ENCODE results near the gene PFDN4. TPM values are rescaled to one million over a fixed set of nuclear protein-coding genes. Genes with fewer than 3 reads are reported as not detected.

The PFDN4 gene
- polyA plus RNA-seq, 3 donors = 69.8 to 75.0 (median 73.9) TPM

DNA sequence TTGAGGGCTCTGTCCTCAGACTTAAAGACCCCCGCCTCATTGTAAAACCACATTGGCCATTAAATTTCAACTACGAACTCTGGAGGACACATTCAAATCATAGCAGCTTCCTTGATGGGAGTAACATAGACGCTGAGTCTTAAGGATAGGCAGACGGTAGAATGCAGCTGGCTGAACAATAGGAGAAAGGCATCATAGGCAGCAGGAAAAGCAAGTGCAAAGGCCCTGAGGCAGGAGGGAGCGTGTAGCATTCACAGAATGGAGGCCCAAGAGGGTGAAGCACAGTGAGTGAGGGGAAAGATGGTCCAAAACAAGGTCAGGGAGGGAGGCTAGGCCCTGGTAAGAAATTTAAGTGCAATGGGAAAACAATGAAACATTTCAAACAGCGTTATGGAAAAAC, 8.6 kb upstream of the PFDN4 start:
- no peak for DNase-seq (ENCODE audit: low read depth in 3 of 3, low spot score in 2 of 3)

DNA sequence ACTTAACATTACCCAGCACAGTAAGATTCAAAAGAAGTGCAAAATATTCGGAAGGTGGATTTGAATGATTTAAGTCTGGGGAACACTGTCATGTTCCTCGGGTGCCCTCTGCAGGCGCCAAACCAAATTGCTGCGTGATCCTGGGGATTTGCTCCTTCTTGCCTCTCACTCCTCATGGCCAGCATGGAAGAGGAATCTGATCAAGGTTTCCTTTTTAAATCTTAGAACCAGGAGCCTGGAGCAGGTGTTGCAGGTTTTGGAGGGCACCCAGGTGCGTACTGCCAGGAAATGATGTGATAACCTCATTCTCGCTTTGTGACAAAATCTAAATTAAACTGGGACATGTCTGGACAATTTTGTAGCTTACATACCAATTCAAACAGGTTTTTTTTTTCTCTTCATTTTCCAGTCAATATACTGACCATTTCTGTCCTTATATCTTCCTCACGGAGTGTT, 8.1 kb upstream of the PFDN4 start:
- peak; percentile 45 to 49 (median 48) for DNase-seq (ENCODE audit: low read depth in 3 of 3, low spot score in 2 of 3)

DNA sequence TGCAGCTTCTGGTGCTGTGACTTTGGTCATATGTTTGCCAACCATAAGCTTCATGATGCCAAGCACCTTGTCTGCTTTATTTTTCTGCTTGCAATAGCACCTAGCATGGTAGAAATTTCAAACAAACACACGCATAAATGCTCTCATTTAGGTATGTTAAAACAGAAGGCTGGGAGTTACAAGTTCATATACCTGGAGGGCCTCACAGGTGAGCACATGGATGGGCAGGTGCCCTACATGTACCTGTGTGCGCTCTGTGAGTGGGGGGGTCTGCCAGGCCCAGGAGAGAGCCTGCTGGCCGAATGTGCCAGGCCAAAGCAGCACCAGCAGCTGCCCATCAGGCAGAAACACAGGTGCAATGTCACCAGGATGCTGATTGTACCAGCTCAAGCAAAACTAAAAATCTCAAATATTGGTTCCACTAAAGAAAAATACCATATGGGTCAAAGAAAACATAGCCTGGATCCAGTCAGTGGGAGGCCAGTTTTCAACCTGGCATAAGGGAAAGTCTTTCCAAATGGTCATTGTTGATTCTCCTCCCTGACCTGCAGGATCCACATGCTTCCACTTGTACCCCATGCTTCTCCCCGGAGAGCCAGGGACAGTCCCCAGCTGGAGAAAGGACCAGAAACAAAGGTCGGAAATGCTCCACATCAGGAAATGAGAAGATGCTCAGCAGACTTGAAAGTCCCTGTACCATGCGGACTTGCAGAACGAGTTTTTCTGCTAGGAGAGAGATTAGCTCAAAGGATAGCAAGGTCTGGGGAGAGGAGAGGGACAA, 7.2 kb upstream of the PFDN4 start:
- no peak for DNase-seq (ENCODE audit: low read depth in 3 of 3, low spot score in 2 of 3)

DNA sequence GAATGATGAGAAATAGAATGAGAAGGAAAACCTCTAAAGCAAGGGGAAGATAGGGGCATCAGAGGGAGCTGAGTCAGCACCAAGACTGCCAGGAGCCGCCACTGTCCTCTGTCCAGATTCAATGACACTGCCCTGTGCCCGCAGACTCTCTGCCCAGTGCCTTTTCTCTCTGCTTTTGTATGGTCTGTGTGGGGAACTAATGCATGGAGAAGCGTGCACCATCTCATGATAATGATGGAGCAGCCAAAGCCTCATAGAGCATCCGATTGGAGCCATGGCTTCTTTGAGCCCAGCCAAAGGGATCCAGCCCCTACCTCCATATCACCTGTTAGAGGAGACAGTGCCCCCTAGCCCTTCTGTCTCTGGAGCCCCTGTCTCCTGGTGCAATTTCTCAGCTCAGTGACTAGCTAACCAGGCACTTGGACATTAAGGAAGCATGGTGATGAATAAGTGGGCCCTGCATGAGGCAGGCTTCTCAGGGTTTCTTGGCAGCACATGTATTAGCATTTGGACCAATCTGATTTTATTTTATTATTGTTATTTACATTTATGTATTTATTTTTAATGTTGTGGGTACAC, 6.5 kb upstream of the PFDN4 start:
- no peak for DNase-seq (ENCODE audit: low read depth in 3 of 3, low spot score in 2 of 3)

DNA sequence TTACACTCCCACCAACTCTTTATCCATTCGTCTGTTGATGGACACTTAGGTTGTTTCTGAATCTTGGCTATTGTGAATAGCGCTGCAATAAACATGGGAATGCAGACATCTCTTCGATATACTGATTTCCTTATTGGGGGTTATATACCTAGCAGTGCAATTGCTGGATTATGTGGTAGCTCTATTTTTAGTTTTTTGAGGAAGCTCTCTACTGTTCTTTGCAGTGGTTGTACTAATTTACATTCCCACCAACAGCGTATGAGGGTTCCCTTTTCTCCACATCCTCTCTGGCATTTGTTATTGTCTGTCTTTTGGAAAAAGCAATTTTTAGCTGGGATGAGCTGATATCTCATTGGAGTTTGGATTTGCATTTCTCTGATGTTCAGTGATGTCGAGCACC, 4.6 kb upstream of the PFDN4 start:
- no peak for DNase-seq (ENCODE audit: low read depth in 3 of 3, low spot score in 2 of 3)

DNA sequence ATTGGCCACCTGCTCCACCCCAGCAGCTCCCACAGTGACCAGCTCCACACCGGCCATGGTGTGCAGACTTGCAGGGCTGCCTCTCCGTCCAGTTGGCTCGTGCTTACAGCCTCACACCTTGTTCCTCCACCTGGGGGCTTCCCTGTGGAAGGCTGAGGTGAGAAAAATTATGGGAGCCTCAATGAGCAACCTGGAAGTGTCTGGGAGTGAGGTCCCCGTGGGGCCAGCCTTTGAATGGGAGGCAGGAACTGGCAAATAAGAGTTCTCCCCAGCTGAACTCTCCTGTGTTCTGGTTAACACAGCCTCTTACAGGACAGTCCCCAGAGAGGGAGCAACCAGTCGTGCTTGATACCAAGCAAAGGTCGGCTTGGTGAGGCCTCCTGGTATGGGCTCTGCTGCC, 3.8 kb upstream of the PFDN4 start:
- no peak for DNase-seq (ENCODE audit: low read depth in 3 of 3, low spot score in 2 of 3)

DNA sequence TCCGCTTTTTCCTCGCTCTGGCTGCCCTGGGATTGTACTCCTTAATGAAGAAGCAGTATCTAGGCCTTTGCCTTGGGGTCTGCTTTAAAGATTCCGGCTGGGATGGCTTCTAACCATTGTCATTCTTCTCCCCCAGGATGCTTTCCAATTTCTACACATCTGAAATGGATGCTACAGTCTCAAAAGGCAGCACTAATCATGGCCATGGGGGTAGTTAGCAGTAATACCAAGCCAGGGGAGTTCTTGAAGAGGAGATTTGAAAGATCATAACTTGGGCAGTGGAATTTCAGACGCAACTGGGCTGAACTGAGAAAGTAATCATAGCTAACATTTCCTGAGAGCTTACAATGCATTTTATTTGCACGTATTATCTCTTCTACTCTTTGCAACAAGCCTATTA, 3.4 kb upstream of the PFDN4 start:
- no peak for DNase-seq (ENCODE audit: low read depth in 3 of 3, low spot score in 2 of 3)

DNA sequence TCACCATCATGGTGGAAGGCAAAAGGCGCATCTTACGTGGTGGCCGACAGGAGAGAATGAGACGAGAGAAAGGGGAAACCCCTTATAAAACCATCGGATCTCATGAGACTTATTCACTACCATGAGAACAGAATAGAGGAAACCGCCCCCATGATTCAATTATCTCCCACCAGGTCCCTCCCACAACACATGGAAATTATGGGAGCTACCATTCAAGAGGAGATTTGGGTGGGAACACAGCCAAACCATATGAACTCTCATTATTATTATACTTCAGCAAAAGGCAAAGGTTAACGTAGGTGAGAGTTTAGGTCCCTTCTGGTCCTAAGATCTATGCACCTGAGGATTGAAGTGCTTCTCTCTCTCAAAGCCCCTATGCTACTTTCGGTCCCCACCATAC, 2.4 kb upstream of the PFDN4 start:
- no peak for DNase-seq (ENCODE audit: low read depth in 3 of 3, low spot score in 2 of 3)

DNA sequence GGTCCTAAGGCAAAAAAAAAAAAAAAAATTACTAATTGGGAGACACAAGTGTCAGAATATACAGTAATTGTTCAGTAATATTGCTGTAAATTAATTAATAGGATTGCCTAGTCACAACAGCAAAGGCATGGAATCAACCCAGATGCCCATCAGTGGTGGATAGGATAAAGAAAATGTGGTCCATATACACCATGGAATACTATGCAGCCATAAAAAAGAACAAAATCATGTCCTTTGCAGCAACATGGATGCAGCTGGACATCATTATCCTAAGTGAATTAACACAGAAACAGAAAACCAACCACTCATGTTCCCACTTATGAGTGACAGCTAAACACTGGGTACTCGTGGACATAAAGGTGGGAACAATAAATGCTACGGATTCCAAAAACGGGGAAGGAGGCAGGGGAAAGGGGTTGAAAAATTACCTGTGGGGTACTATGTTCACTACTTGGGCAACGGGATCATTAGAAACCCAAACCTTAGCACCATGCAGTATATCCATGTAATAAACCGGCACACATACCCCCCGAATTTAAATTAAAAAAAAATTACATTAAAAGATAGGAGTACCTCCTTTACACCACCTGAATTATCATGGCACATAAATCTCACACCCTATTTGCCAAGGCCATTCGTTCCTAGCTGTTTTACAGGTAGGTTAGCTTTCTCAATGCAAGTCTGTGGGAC, 689 bp upstream of the PFDN4 start:
- no peak for DNase-seq (ENCODE audit: low read depth in 3 of 3, low spot score in 2 of 3)

DNA sequence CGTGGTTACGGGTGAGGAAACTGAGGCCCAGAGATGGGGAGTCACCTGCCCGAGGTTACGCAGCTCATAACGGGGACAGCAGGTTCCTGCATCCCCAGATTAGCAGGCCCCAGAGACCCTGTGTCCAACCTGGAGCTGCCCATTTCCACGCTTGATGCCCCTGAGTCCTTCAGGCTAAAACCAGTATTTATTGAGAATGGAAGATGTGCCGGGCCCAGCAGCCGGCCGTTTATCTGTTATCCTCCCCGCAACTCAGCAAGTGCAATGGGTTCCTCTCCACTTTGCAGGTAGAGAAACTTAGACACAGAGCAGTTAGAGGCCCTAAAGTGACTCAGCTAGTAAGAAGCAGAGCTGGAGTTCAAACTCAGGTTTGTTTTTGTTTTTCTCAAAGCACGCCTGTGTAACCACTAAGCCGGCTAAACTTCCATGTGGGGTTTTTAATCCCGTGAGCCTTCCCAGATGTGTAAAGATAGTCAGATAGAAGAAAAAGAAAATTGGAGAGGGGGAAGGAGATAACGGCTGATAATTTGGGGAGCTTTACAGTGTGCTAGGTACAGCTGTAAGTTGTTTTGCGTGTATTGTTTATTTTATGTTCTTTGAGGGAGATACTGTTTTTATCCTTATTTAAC, 775 bp downstream of the PFDN4 start:
- DNase-seq (ENCODE audit: low read depth in 3 of 3, low spot score in 2 of 3) = peak in 2 of 3 donors; percentile 21 to 35

DNA sequence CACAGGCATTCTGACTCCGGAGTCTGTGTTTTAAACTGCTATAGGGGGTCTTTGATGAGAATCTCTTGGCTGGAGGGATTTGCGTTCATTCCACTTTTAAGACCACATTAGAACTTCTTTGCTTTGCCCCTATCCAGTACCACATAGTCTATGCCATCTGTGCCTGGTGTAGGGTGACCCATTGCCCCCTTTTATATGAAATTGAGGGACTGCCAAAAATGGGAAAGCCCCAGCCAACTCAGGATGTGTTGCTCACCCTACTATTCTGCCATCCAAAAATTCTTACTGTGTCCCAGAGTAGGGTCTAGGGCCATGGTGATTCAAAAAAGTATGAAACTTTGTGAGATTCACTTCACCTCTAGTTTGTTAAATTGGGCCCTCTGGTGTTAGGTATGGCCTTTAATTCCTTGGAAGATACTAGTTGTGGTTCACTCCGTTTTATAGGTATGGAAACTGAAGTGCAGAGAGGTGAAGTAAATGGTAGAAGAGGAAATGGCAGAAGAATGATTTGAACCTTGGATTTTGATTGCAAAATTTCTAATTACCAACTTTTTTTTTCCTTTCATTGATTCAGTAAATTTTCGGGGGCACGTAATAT, 1.4 kb downstream of the PFDN4 start:
- DNase-seq (ENCODE audit: low read depth in 3 of 3, low spot score in 2 of 3) = no peak

DNA sequence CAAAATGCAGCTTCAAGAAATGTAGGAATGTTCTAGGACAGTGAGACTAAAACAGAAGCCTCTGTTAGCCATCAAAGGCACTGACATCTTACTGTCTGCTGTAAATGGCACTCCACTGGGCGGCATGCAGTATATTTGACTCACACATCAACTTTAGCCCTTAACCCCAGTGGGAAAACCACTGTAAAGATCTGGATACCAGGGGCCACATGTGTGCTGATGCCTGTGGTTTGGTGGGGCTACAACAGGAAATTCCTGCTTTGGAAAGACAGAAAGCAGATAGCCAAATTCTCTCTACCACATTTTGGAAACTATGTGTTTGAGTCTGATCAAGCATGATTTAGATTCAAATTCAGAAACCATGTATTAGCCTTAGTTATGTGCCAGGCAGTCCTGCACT, 4.3 kb downstream of the PFDN4 start:
- no peak for DNase-seq (ENCODE audit: low read depth in 3 of 3, low spot score in 2 of 3)

DNA sequence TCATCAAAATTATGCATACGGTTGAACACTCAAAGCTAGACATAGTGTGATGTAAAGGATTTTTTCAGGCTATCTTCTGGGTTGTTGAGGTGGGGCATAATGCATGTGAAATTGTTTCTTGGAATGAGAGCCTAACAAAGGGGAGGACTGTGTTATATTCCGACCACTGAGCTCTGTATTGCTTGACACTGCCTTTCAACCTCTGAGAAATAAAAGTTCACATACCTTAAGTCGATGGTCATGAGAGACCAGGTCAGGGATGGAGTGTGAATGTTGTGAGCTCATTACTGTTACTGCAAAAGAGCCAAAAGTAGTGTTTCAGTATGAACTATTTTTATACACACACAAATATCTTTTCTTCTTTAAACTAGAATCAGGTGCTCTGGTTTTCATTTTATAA, 5.0 kb downstream of the PFDN4 start:
- DNase-seq (ENCODE audit: low read depth in 3 of 3, low spot score in 2 of 3) = no peak

DNA sequence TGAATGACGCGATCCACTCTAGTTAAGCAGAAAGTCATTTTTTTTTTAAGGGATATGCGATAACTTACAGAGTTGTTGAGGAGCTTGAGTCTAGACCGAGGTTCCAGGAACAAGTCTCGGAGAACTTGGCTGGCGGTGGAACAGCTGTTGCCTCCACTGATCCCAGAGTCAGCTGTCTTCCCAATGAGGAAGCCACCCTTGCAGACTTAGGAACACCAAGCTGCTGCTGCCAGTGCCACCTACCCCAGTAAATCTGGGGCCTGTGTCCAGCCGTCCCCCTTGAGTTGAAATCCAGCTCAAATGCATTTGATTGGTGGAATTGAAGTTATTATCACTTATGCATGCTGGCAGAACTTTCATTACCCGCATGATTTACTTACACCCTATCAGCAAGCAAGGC, 6.7 kb downstream of the PFDN4 start:
- DNase-seq (ENCODE audit: low read depth in 3 of 3, low spot score in 2 of 3) = no peak

DNA sequence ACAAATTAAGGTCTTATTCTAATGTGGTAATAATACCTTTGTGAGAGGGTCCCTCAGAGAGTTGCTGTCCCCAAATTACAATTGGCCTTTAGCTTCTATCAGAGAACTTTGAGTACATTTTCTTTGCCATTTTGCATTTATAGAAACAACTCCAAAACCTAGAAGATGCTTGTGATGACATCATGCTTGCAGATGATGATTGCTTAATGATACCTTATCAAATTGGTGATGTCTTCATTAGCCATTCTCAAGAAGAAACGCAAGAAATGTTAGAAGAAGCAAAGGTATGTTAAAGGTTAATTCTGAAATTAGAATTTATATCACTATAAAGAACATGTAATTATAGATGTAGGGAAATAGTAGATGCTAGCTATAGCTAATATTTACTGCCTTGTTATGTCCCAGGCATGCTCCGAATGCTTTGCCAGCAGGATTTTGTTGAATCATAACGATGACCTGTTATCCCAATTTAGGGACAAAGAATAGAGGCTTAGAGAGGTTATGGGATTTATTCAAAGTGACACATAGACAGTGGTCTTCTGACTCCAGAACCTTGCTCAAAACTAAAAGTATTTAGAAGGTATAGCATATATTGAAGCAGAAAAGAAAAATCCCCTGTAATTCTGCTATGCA, 7.4 kb downstream of the PFDN4 start:
- DNase-seq (ENCODE audit: low read depth in 3 of 3, low spot score in 2 of 3) = no peak

DNA sequence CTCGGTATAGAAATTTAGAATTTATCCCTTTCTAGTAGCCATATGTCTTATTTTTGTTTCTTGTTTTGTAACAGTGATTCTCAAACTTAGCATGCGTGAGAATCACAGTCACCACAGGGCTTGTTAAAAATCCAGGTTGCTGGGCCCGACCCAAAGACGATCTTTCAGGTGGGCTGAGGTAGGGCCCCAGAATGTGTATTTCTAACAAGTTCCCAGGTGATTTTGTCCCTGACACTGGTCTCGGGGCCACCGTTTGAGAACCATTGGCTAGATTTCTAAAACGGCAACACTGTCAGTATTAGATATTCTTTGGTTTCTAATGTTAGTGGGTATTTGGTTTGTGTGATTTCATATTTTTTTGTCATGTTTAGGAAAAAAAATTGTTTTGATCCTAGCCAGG, 9.9 kb downstream of the PFDN4 start:
- DNase-seq (ENCODE audit: low read depth in 3 of 3, low spot score in 2 of 3) = no peak

DNA sequence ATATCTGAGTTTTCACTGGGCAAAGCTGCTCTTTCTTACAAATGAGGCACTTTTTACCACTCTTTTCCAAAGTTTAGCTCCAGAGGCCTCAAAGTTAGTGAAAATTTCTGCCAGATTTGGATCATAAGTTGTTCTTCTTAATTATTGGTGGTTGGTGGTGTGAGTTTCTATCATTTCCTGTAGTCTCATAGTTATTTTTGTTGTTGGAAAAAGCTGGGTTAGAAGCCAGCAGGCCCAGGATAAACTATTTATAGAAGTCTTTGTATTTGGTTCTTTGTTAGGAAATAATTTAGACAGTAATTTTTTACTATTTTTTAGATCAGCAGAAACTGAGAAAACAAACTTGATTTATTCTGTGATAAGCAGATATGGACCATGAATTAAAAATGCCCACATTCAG, 10.6 kb downstream of the PFDN4 start:
- no peak for DNase-seq (ENCODE audit: low read depth in 3 of 3, low spot score in 2 of 3)

DNA sequence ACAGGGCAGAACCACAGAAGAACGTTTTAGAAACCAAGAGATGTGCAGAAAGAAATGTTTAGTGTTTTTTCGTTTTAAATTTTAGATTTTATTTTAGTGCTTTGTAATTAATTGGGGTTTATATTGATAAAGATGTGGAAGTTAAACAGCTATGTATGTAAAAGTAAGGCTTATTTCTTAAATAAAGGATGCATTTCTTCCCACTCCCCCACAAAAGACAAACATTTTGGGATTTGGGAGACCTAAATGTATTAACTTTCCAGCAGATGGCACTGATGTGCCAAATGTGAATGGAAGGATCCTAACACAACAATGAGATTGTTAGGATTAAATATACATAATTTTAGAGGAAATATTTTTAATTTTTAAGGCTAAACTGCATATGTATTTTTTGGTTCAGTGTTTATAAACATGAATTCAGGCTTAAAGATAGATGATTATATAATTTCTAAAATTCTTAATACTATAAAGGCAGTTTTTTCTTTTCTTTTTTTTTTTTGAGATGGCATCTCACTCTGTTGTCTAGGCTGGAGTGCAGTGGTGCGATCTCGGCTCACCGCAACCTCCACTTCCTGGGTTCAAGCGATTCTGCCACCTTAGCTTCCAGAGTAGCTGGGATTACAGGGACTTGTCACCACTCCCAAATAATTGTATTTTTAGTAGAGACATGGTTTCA, 12.0 kb downstream of the PFDN4 start:
- peak in 1 of 3 donors; percentile 31 for DNase-seq (ENCODE audit: low read depth in 3 of 3, low spot score in 2 of 3)

DNA sequence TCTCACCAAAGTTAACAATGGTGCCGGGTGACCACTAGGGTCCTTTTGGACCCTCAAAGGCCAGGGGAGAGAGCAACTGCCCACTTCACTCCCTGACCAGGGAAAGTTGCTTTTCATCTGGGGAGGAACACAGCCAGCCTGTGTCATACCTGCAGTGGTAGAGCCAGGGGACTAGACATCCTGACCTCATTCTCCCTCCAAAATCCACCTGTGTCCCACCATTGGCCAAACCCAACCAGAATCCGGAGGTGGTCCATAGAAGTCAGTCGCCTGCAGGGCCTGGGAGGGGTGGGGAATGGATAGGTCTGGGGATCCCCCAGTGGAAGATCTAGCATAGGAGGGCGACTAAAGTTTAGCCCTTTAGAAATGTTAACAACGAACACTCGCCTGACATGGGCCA, 12.8 kb downstream of the PFDN4 start:
- no peak for DNase-seq (ENCODE audit: low read depth in 3 of 3, low spot score in 2 of 3)

DNA sequence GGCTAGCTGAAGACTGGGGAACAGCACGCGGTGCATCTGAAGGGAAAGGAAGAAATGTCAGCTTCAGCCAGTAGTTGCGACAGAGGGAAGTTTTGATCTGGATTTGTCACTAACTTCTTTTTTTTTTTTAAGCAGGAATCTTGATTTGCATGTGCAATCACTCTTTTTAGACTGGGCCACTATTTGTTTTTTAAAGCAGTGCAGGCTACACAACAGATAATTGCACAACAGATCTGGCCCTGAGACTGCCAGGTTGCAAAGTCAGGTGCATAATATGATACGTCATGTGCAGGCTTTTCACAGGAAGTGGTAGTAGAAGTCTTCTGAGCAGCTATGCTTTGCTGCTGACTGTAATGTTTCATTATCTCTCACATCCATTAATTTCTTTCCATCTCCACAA, 13.5 kb downstream of the PFDN4 start:
- DNase-seq (ENCODE audit: low read depth in 3 of 3, low spot score in 2 of 3) = no peak
